Measurements from ENCODE around the gene MRGPRE. TPM values are rescaled to one million over a fixed set of nuclear protein-coding genes. Genes with fewer than 3 reads are reported as not detected.

Gene MRGPRE
- total RNA-seq, 2 donors from 2014 or later: not detected

DNA sequence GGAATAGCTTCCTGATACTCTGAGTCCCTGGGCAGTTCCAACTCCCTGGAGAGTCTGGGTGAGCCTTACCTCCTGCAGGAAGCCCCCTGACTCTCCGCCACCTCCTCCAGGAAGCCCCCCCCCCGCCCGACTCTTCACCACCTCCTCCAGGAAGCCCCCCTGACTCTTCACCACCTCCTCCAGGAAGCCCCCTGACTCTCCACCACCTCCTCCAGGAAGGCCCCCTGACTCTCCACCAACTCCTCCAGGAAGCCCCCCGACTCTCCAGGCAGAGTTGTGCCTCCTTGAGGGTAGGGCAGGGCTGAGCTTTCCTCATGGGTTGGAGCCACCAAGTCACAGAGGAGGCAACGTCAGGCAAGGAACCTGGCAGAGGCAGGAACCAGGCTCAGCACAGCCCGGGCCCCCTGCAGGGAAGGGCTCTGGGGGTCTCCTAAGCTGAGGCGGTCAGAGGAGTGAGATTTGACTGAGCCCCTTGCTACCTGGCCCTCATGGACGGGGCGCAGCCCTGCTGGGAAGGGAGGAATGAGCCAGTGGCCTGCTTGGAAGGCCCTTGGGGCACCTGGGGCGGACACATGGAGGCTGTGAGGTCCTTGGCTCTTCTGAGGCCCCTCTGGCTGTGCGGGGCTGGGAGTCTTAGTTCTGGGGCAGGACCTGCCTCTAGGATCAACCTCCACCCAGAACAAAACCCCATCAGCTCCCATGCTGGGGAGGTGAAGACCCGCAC is 31.7 kb downstream of the MRGPRE start:
- H3K4me1 ChIP-seq: no peaks in the 10 kb centered on the region
- TF ChIP-seq, protein P1, sequence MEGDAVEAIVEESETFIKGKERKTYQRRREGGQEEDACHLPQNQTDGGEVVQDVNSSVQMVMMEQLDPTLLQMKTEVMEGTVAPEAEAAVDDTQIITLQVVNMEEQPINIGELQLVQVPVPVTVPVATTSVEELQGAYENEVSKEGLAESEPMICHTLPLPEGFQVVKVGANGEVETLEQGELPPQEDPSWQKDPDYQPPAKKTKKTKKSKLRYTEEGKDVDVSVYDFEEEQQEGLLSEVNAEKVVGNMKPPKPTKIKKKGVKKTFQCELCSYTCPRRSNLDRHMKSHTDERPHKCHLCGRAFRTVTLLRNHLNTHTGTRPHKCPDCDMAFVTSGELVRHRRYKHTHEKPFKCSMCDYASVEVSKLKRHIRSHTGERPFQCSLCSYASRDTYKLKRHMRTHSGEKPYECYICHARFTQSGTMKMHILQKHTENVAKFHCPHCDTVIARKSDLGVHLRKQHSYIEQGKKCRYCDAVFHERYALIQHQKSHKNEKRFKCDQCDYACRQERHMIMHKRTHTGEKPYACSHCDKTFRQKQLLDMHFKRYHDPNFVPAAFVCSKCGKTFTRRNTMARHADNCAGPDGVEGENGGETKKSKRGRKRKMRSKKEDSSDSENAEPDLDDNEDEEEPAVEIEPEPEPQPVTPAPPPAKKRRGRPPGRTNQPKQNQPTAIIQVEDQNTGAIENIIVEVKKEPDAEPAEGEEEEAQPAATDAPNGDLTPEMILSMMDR (IDR thresholded peaks at IDR 0.05): no peak
- H3K36me3 ChIP-seq: no peaks in the 10 kb centered on the region
- intact Hi-C loops (cut with DNase I): no loop called here
- no peaks in the 10 kb centered on the region for H3K9me3 ChIP-seq
- no peak overlapping the region for H3K9ac ChIP-seq (ENCODE audit: low read depth in 2 of 2, low read length in 2 of 2)
- no peak for DNase-seq
- H3K27ac ChIP-seq: no peak overlapping the region
- peaks cover 17% of the 10 kb centered on the region for H3K27me3 ChIP-seq
- no peak overlapping the region for H3K4me3 ChIP-seq

DNA sequence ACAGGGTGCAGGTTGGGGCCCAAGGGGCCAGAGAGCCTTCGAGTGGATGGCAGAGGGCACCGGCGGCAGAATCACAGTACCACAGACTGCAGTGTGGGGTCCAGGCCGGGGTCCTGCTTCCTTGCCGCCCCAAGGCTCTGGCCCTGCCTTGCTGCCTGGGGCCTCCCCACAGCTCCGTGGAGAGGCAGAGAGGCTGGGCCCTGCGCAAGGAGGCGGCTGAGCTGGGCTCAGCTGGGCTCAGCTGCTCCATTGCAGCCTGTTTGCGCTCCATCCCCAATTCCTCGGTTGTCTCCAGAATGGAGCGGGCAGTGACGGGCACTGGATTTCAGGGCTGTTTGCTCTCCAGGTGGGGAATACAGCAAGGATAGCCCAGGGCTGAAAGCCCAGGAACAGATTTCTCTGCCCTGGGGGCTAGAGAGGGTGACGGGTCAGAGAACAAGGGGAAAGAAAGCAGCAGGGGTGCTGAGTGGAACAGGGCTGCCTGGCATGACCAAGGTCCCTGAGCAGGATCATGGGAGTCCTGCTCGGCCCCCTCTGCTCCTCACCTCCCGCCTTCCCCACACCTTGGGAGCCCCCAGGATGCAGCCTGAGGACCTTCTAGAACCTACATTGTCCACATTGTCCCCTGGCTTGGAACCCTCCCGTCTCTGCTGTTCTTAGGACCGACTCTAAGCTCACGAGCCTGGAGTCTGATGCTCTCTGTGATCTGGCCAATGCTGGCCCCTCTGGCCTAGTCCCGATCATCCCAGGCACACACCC is 32.5 kb downstream of the MRGPRE start:
- no peak for DNase-seq
- Histone ChIP-seq H3K4me3 (no peak overlapping the region), H3K27ac (no peak overlapping the region), H3K9me3 (no peaks in the 10 kb centered on the region), H3K27me3 (peaks cover 17% of the 10 kb centered on the region), H3K36me3 (no peaks in the 10 kb centered on the region), H3K4me1 (no peaks in the 10 kb centered on the region), H3K9ac (ENCODE audit: low read depth in 2 of 2, low read length in 2 of 2) (no peak overlapping the region)
- intact Hi-C loops (cut with DNase I): no loop called here
- TF ChIP-seq, protein P1 (IDR thresholded peaks at IDR 0.05): no peak

DNA sequence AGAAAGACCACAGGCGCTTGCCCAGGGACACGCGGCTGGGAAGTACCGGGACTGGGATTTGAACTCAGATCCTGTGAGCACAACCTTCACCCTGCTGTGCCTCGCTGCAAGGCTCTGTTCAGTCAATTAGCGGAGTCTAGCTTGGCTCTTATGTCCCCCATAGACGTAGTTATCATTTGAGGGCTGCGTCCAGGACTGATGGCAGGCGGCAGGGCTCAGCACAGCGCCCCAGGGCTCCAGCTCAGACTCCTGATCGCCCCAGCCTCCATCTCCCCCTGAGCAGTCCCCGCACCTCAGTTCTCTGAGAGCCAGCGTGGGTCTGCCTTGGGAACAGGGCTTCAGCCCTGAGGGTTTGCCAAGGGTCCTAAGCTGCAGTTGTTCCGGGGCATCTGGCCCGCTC is 33.4 kb downstream of the MRGPRE start:
- Histone ChIP-seq H3K4me3 (no peak overlapping the region), H3K27ac (no peak overlapping the region), H3K9ac (ENCODE audit: low read depth in 2 of 2, low read length in 2 of 2) (no peak overlapping the region), H3K36me3 (no peaks in the 10 kb centered on the region), H3K9me3 (no peaks in the 10 kb centered on the region), H3K27me3 (peaks cover 16% of the 10 kb centered on the region), H3K4me1 (no peaks in the 10 kb centered on the region)
- no peak for DNase-seq
- TF ChIP-seq, protein P1 (IDR thresholded peaks at IDR 0.05): no peak
- intact Hi-C loops (cut with DNase I): no loop called here

DNA sequence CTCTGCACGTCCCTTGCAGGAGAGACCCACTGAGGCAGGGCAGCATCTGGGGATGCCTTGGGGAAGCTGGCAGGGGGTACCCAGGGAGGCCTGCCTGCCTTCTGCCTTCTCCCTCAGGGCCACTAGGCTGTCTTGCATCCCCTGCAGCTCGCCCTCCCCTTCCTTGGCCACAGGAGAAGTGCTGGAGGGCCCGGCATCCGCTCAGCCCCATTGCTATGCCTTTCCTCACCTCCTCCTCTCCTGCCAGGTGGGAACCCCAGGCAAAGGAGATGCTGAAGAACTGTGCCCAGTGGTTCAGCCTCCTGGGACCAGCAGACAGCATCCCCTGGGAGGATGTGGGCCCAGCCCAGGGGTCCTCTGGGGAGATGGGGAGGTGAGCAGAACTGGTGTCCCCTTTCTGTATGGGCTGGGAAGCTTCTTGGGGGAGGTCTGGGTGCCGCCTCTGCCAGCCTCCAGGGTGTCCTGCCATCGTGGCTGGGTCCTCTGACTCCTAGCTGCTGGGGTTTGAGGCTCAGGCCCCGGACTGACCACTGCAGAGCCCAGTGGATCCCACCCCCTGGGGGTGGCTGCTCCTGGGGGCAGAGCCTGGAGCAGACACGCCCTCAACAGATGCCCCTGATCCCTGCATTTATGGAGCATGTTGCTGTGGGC is 34.2 kb downstream of the MRGPRE start:
- TF ChIP-seq, protein P1 (IDR thresholded peaks at IDR 0.05): no peak
- Histone ChIP-seq H3K36me3 (no peaks in the 10 kb centered on the region), H3K9ac (ENCODE audit: low read depth in 2 of 2, low read length in 2 of 2) (no peak overlapping the region), H3K9me3 (no peaks in the 10 kb centered on the region), H3K27ac (no peak overlapping the region), H3K27me3 (peaks cover 7% of the 10 kb centered on the region), H3K4me1 (no peaks in the 10 kb centered on the region), H3K4me3 (no peak overlapping the region)
- DNase-seq: no peak
- intact Hi-C loops (cut with DNase I): no loop called here

DNA sequence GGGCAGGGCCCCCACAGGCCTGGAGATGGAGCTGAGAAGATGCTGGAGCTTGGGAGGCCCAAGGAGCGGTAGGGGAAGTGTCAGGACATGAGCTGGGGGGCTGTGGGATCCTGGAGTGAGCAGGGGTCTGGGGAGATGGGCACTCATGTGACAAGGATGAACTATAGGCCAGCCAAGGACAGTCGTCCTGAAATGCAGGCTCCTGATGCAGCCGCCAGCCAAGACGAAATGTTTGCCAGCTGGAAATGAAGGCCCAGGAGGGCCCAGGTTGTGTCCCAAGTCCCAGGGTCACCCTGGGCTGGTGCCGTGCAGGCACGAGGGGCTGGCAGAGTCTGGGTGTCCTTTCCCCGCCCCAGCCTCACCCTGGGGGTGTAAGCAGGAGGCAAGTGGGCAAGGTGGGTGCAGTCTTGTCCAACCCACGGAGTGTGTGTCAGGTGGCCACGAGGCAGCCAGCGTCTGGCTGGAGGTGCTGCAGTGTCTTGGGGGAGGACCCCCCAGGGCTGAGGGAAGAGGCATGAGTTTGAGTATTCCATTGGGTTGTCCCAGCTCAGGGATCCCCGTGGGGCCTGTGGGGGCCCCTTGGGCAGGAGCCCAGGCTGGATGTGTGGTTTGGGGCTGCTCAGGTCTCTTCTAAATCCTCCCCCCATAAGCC is 35.0 kb downstream of the MRGPRE start:
- intact Hi-C loops (cut with DNase I): no loop called here
- no peaks in the 10 kb centered on the region for H3K27me3 ChIP-seq
- H3K9me3 ChIP-seq: no peaks in the 10 kb centered on the region
- no peak overlapping the region for H3K27ac ChIP-seq
- no peak for DNase-seq
- H3K9ac ChIP-seq (ENCODE audit: low read depth in 2 of 2, low read length in 2 of 2): no peak overlapping the region
- H3K36me3 ChIP-seq: no peaks in the 10 kb centered on the region
- no peak overlapping the region for H3K4me3 ChIP-seq
- H3K4me1 ChIP-seq: no peaks in the 10 kb centered on the region
- TF ChIP-seq, protein P1 (IDR thresholded peaks at IDR 0.05): no peak

Data from colonic mucosa (tissue), 4 donors.